Stimulated activated CD4-positive, alpha-beta T cell treated with anti-CD3 and anti-CD28 coated beads, Interleukin-4, amount 100 ng/mL, for 24 hours (primary cell): ENCODE results near the gene FBXO2.

Source experiments
- DNase-seq: peaks from one replicate; pipeline ENCODE4 v3.0.0-alpha.2; 2020

Gene FBXO2

GRCh38 chr1:11654137-11654938 lies at the start of gene FBXO2, which contains the start of gene FBXO44:
FBXO2 (minus strand) TSS chr1:11654429; CDS start chr1:11654340, 89 bp downstream.
FBXO44 (plus strand) TSS chr1:11654877; CDS start chr1:11655836, 959 bp downstream.
- DNase-seq = peak; percentile 65

- no peak for DNase-seq
These were observed 49.3 kb upstream of the FBXO2 start for GRCh38 chr1:11703357-11704193.

GRCh38 chr1:11701981-11702803 lies 48.0 kb upstream of the FBXO2 start:
- DNase-seq = no peak

- no peak for DNase-seq
These were observed 47.3 kb upstream of the FBXO2 start for GRCh38 chr1:11701551-11701961.

- no peak for DNase-seq
These were observed 46.6 kb upstream of the FBXO2 start for GRCh38 chr1:11700601-11701467.

GRCh38 chr1:11697893-11698210 lies 43.6 kb upstream of the FBXO2 start:
- no peak for DNase-seq

GRCh38 chr1:11697188-11697892 lies 43.1 kb upstream of the FBXO2 start:
- DNase-seq = no peak

- DNase-seq = no peak
These were observed 41.6 kb upstream of the FBXO2 start for GRCh38 chr1:11695861-11696260.

GRCh38 chr1:11693917-11694316 lies 39.7 kb upstream of the FBXO2 start:
- no peak for DNase-seq

GRCh38 chr1:11693024-11693590 lies 38.9 kb upstream of the FBXO2 start:
- DNase-seq = peak; percentile 41

GRCh38 chr1:11691928-11692711 lies 37.9 kb upstream of the FBXO2 start:
- DNase-seq = no peak

- DNase-seq = no peak
These were observed 37.2 kb upstream of the FBXO2 start, which contains the start of gene DRAXIN for GRCh38 chr1:11691302-11691914. DRAXIN (plus strand) TSS chr1:11691710; CDS start chr1:11706259, 14,549 bp downstream.

- no peak for DNase-seq
These were observed 36.4 kb upstream of the FBXO2 start for GRCh38 chr1:11690397-11691301.

- no peak for DNase-seq
These were observed 34.3 kb upstream of the FBXO2 start for GRCh38 chr1:11688506-11688905.

- DNase-seq = no peak
These were observed 31.1 kb upstream of the FBXO2 start for GRCh38 chr1:11685210-11685752.

GRCh38 chr1:11684070-11684469 lies 29.8 kb upstream of the FBXO2 start:
- DNase-seq = no peak

GRCh38 chr1:11682799-11683198 lies 28.6 kb upstream of the FBXO2 start:
- no peak for DNase-seq

GRCh38 chr1:11682287-11682771 lies 28.1 kb upstream of the FBXO2 start:
- DNase-seq = no peak
